ENCODE results near the gene HTR4. TPM values are rescaled to one million over a fixed set of nuclear protein-coding genes. Genes with fewer than 3 reads are reported as not detected.

HTR4 gene
- polyA plus RNA-seq, 3 donors = not detected

GRCh38 chr5:148512498-148512897 lies 141.8 kb downstream of the HTR4 start:
- no peak overlapping the region for H3K27ac Mint-ChIP-seq
- Histone ChIP-seq H3K27ac (ENCODE audit: low read depth in 1 of 2, low read length in 2 of 2) (no peak overlapping the region), H3K9me3 (replicated peaks in 1 of 2; ENCODE audit: control insufficient read depth in 1 of 2, insufficient read depth in 1 of 2, low read length in 2 of 2) (no peaks in the 10 kb centered on the region), H3K4me3 (replicated peaks in 1 of 3; ENCODE audit: low read depth in 2 of 3, low read length in 3 of 3) (no peak overlapping the region), H3K4me1 (ENCODE audit: control insufficient read depth in 1 of 2, insufficient read depth in 2 of 2, low read length in 2 of 2) (no peaks in the 10 kb centered on the region), H3K79me2 (ENCODE audit: insufficient read depth, low read length) (no peaks in the 10 kb centered on the region), H4K20me1 (ENCODE audit: insufficient read depth, low read length) (no peaks in the 10 kb centered on the region), H3K9ac (ENCODE audit: insufficient read depth, low read length, poor library complexity, severe bottlenecking) (no peak overlapping the region), H3K4me2 (replicated peaks; ENCODE audit: extremely low read depth, low read length, poor library complexity, severe bottlenecking) (no peak overlapping the region), H3K27me3 (ENCODE audit: control insufficient read depth in 2 of 2, insufficient read depth in 2 of 2, low read length in 2 of 2) (no peaks in the 10 kb centered on the region), H3K36me3 (replicated peaks in 1 of 2; ENCODE audit: control insufficient read depth in 1 of 2, insufficient read depth in 2 of 2, low read length in 2 of 2) (no peaks in the 10 kb centered on the region), H2AFZ (ENCODE audit: insufficient read depth, low read depth, low read length, poor library complexity, severe bottlenecking) (no peak overlapping the region)
- H3K4me1 Mint-ChIP-seq = peaks cover 4% of the 10 kb centered on the region
- WGBS (ENCODE audit: insufficient coverage) = 100% methylated on average over 8 of the region's 9 CpGs
- H3K9me3 Mint-ChIP-seq = peaks cover 0 to 8% (median 5%) of the 10 kb centered on the region in 7 donors
- DNase-seq = no peak
- H3K4me3 Mint-ChIP-seq = no peak overlapping the region
- intact Hi-C loops (cut with micrococcal nuclease) = no loop called here
- no peaks in the 10 kb centered on the region for H3K36me3 Mint-ChIP-seq
- H3K27me3 Mint-ChIP-seq (ENCODE audit: low read depth in 3 of 3) = peaks cover 0 to 3% (median 0%) of the 10 kb centered on the region in 3 donors
- TF ChIP-seq CTCF (IDR thresholded peaks at IDR 0.05) = no peak

DNA sequence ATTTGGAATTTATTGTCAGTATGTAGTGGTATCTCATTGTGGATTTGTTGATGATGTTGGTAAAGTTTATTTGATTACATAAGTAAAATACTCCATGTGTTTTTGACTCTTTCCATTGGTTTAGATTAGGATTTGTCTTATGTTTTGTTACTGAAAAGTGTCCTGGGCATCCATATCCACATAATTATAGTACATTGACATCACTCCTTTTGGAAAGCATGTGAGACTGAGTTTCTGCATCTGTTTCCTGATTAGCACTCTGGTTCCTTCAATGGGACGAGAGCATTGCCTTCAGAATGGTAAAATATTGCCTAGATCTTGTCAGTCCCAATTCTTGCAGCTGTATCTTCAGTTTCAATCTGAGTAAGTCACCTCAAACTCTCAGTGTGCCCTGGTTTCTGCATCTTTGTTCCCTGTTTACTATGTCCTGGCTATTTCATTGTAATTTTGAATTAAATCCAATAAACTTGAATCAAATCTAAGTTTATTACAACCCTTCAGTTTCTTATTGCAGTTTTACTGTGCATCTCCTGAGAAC lies 142.4 kb downstream of the HTR4 start:
- intact Hi-C loops (cut with micrococcal nuclease) = no loop called here
- Histone ChIP-seq H3K27me3 (ENCODE audit: control insufficient read depth in 2 of 2, insufficient read depth in 2 of 2, low read length in 2 of 2) (no peaks in the 10 kb centered on the region), H3K36me3 (replicated peaks in 1 of 2; ENCODE audit: control insufficient read depth in 1 of 2, insufficient read depth in 2 of 2, low read length in 2 of 2) (no peaks in the 10 kb centered on the region), H3K4me3 (replicated peaks in 1 of 3; ENCODE audit: low read depth in 2 of 3, low read length in 3 of 3) (no peak overlapping the region), H3K79me2 (ENCODE audit: insufficient read depth, low read length) (no peaks in the 10 kb centered on the region), H3K27ac (ENCODE audit: low read depth in 1 of 2, low read length in 2 of 2) (no peak overlapping the region), H3K9ac (ENCODE audit: insufficient read depth, low read length, poor library complexity, severe bottlenecking) (no peak overlapping the region), H4K20me1 (ENCODE audit: insufficient read depth, low read length) (no peaks in the 10 kb centered on the region), H3K9me3 (replicated peaks in 1 of 2; ENCODE audit: control insufficient read depth in 1 of 2, insufficient read depth in 1 of 2, low read length in 2 of 2) (no peaks in the 10 kb centered on the region), H3K4me1 (ENCODE audit: control insufficient read depth in 1 of 2, insufficient read depth in 2 of 2, low read length in 2 of 2) (no peaks in the 10 kb centered on the region), H3K4me2 (replicated peaks; ENCODE audit: extremely low read depth, low read length, poor library complexity, severe bottlenecking) (no peak overlapping the region), H2AFZ (ENCODE audit: insufficient read depth, low read depth, low read length, poor library complexity, severe bottlenecking) (no peak overlapping the region)
- no peak overlapping the region for H3K27ac Mint-ChIP-seq
- peaks cover 4% of the 10 kb centered on the region for H3K4me1 Mint-ChIP-seq
- peaks cover 0 to 3% (median 0%) of the 10 kb centered on the region in 3 donors for H3K27me3 Mint-ChIP-seq (ENCODE audit: low read depth in 3 of 3)
- H3K4me3 Mint-ChIP-seq = no peak overlapping the region
- 9% methylated on average over 1 of the region's 1 CpG for WGBS (ENCODE audit: insufficient coverage)
- H3K36me3 Mint-ChIP-seq = no peaks in the 10 kb centered on the region
- TF ChIP-seq CTCF (IDR thresholded peaks at IDR 0.05) = no peak
- no peak for DNase-seq
- peaks cover 0 to 8% (median 5%) of the 10 kb centered on the region in 7 donors for H3K9me3 Mint-ChIP-seq
